SK-N-MC (cell line): Measurements from ENCODE around the gene ITGB4.
A peak's percentile ranks its signal among the peaks of the same experiment; 100 is the strongest.
"Not testable (repeated sequence)": the region's sequence is repeated elsewhere in the genome, so short reads cannot be mapped to it uniquely, and the experiment has no call there.

Experiments
- DNase-seq: peaks from one replicate; pipeline ENCODE4 v3.0.0-alpha.2; 2011; ENCODE audit warnings: low read depth, low spot score
- H3K27ac ChIP-seq: fragments of 200-600 bp; sonication (generic); 2 replicates; pipeline ENCODE4 v1.5.1; 2016; ENCODE audit warnings: mixed run types
- H3K36me3 ChIP-seq: fragments of 200-600 bp; sonication (generic); 2 replicates; pipeline ENCODE4 v1.6.1; 2017; ENCODE audit warnings: antibody characterized with exemption, low read length, mixed read lengths; ENCODE audit not compliant: insufficient read depth
- H3K4me3 ChIP-seq: fragments of 200-600 bp; sonication (generic); 2 replicates; pipeline ENCODE4 v1.5.1; 2016
- H3K9ac ChIP-seq: fragments of 200-600 bp; sonication (generic); 2 replicates; pipeline ENCODE4 v1.8.0; 2017; ENCODE audit warnings: mixed run types, mixed read lengths; ENCODE audit not compliant: insufficient read length
- H3K9me3 ChIP-seq: fragments of 200-600 bp; sonication (generic); 2 replicates; pipeline ENCODE4 v1.6.1; 2017; ENCODE audit warnings: low read depth, mild to moderate bottlenecking, antibody characterized with exemption, low read length, moderate library complexity, mixed read lengths
- EZH2 ChIP-seq: fragments of 200-600 bp; sonication (generic); IDR thresholded peaks from one replicate; pipeline ENCODE4 v1.6.1; 2017; ENCODE audit warnings: antibody characterized with exemption
- FOXP2 ChIP-seq: optimal IDR thresholded peaks from 2 replicates; pipeline ENCODE3; 2011; ENCODE audit warnings: mild to moderate bottlenecking, moderate library complexity; ENCODE audit not compliant: insufficient read depth; ENCODE audit errors: extremely low read length, control extremely low read depth
- POLR2AphosphoS5 ChIP-seq: IDR thresholded peaks from 2 replicates; pipeline ENCODE4 v1.6.1; 2012; ENCODE audit warnings: mild to moderate bottlenecking, low read depth, low read length, borderline replicate concordance

The ITGB4 gene

GRCh38 chr17:75773808-75774470 is 52.7 kb downstream of the ITGB4 start:
- H3K9ac ChIP-seq, result no peak overlapping the region
- no peak for TF ChIP-seq FOXP2
- no peak for TF ChIP-seq POLR2AphosphoS5
- no peak for TF ChIP-seq EZH2
- no peak for DNase-seq
- no peaks in the 10 kb centered on the region; the same call in 1 of the 2 replicates for H3K9me3 ChIP-seq
- H3K4me3 ChIP-seq, result no peak overlapping the region
- no peak overlapping the region for H3K27ac ChIP-seq
- H3K36me3 ChIP-seq, result peaks cover 31% of the 10 kb centered on the region

GRCh38 chr17:75774471-75774990 is 53.3 kb downstream of the ITGB4 start:
- no peak for DNase-seq
- no peaks in the 10 kb centered on the region; the same call in 1 of the 2 replicates for H3K9me3 ChIP-seq
- peaks cover 33% of the 10 kb centered on the region for H3K36me3 ChIP-seq
- no peak overlapping the region for H3K4me3 ChIP-seq
- no peak overlapping the region for H3K27ac ChIP-seq
- no peak overlapping the region for H3K9ac ChIP-seq
- TF ChIP-seq POLR2AphosphoS5, result no peak

GRCh38 chr17:75774991-75775668 is 53.9 kb downstream of the ITGB4 start:
- Histone ChIP-seq H3K27ac (no peak overlapping the region), H3K9ac (no peak overlapping the region), H3K36me3 (peaks cover 33% of the 10 kb centered on the region), H3K9me3 (no peaks in the 10 kb centered on the region; the same call in 1 of the 2 replicates), H3K4me3 (no peak overlapping the region)
- TF ChIP-seq FOXP2, result no peak
- no peak for TF ChIP-seq EZH2
- TF ChIP-seq POLR2AphosphoS5, result no peak; the same call in none of the 2 replicates
- DNase-seq, result no peak

GRCh38 chr17:75776386-75777295 is 55.4 kb downstream of the ITGB4 start:
- Histone ChIP-seq H3K36me3 (peaks cover 33% of the 10 kb centered on the region), H3K27ac (peak overlapping the region; percentile 35), H3K4me3 (peak overlapping the region; percentile 85; the same call in 1 of the 2 replicates), H3K9ac (no peak overlapping the region), H3K9me3 (no peaks in the 10 kb centered on the region; the same call in 1 of the 2 replicates)
- no peak for DNase-seq
- no peak for TF ChIP-seq EZH2
- TF ChIP-seq FOXP2, result no peak
- no peak for TF ChIP-seq POLR2AphosphoS5

- Histone ChIP-seq H3K36me3 (peaks cover 33% of the 10 kb centered on the region), H3K27ac (peak overlapping the region; percentile 35; the same call in 1 of the 2 replicates), H3K9ac (peak overlapping the region; percentile 99), H3K4me3 (peak overlapping the region; percentile 85), H3K9me3 (no peaks in the 10 kb centered on the region; the same call in 1 of the 2 replicates)
- TF ChIP-seq EZH2 (no peak), FOXP2 (no peak), POLR2AphosphoS5 (no peak)
- DNase-seq, result no peak
Measured at GRCh38 chr17:75777296-75777922, 56.1 kb downstream of the ITGB4 start.

GRCh38 chr17:75778066-75778860 is 57.0 kb downstream of the ITGB4 start:
- not testable (repeated sequence) for H3K27ac ChIP-seq, DNase-seq

GRCh38 chr17:75778861-75779249 is 57.6 kb downstream of the ITGB4 start:
- Histone ChIP-seq H3K27ac (peak overlapping the region; percentile 82), H3K4me3 (peak overlapping the region; percentile 85), H3K9ac (peak overlapping the region; percentile 99), H3K36me3 (peaks cover 33% of the 10 kb centered on the region), H3K9me3 (no peaks in the 10 kb centered on the region; the same call in 1 of the 2 replicates)
- no peak for DNase-seq
- TF ChIP-seq EZH2 (no peak), POLR2AphosphoS5 (no peak), FOXP2 (no peak)

More at GRCh38 chr17:75778066-75778860, 57.0 kb downstream of the ITGB4 start:
- Histone ChIP-seq H3K9ac (peak overlapping the region; percentile 99), H3K36me3 (peaks cover 33% of the 10 kb centered on the region), H3K4me3 (peak overlapping the region; percentile 85)
- H3K9me3 ChIP-seq, result not testable (repeated sequence)
